IPS-15b (cell line): ENCODE data around the gene DCAF17.
"Not testable (repeated sequence)": the region's sequence is repeated elsewhere in the genome, so short reads cannot be mapped to it uniquely, and the experiment has no call there.

Experiments
- H3K27me3 ChIP-seq: one replicate; pipeline ENCODE4 v1.6.1; 2013; ENCODE audit warnings: low read length; ENCODE audit not compliant: control insufficient read depth, insufficient read depth
- H3K36me3 ChIP-seq: one replicate; pipeline ENCODE4 v1.6.1; 2013; ENCODE audit warnings: low read length; ENCODE audit not compliant: control insufficient read depth, insufficient read depth
- H3K4me1 ChIP-seq: one replicate; pipeline ENCODE4 v1.6.1; 2013; ENCODE audit warnings: mild to moderate bottlenecking, low read length; ENCODE audit not compliant: control insufficient read depth, insufficient read depth
- H3K4me3 ChIP-seq: one replicate; pipeline ENCODE4 v1.5.1; 2013; ENCODE audit warnings: low read depth, low read length
- H3K9ac ChIP-seq: one replicate; pipeline ENCODE4 v1.6.1; 2013; ENCODE audit warnings: low read depth, mild to moderate bottlenecking, low read length
- H3K9me3 ChIP-seq: one replicate; pipeline ENCODE4 v1.6.1; 2013; ENCODE audit warnings: mild to moderate bottlenecking, low read length; ENCODE audit not compliant: control insufficient read depth, insufficient read depth

DCAF17 gene

DNA sequence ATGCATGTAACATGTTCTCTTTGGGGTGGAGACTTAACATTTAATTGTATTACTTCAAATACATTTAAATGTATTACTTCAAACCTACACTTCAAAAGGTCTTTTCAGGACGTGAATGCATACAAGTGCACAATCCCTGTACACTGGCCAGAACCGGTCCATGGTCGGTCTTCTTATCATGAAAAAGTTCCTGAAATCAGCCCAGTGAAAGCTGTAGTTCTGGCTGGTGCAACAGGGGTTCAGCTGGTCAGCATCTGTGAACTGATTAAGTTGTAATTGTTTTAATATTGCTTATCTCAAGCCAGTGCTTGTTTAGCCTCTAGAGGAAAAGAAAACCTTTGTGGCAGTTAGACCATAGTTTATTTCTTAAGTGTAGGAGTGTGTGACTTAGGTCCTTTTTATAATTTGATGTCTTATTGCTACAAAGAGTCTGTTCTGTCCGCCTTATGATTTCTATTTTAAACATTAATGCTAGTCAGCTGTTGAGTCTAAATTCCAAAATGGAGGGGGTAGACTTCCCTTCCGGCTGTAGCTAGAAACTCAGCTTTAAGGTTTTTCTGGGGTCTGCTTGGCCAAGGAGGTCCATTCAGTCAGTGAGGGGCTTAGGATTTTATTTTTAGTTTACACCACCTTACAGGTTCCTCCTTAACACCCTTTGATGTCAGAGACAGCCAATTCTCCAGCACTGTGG lies 87.5 kb downstream of the DCAF17 start:
- H3K27me3 ChIP-seq, result peaks cover 19% of the 10 kb centered on the region
- H3K9ac ChIP-seq, result peak overlapping the region; percentile 85
- no peaks in the 10 kb centered on the region for H3K36me3 ChIP-seq
- no peaks in the 10 kb centered on the region for H3K9me3 ChIP-seq
- peaks cover 10% of the 10 kb centered on the region for H3K4me1 ChIP-seq
- peak overlapping the region; percentile 88 for H3K4me3 ChIP-seq

DNA sequence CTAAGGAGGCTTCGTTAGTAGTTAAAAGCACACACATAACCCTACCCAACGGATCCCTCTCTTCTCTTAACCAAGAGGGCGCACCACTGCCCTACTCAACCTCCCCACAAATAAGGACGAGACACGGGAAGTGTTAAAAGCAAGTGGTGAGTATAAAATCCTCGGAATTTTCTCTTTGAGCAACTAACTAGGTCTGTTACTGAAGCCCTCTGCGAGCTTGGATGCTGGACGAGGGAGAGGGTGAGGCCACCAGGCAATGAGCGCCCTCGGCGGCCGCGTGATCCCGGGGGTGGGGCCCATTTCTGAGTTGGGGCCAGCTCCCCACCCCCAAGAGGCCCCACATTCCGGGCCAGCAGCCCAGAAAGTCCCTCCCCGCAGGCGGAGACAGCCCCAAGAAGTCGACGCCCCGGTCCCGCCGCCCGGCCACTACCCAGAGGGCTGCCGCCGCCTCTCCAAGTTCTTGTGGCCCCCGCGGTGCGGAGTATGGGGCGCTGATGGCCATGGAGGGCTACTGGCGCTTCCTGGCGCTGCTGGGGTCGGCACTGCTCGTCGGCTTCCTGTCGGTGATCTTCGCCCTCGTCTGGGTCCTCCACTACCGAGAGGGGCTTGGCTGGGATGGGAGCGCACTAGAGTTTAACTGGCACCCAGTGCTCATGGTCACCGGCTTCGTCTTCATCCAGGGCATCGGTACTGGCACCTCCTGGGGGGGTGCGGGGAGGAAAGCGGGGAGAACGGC lies 88.2 kb downstream of the DCAF17 start, which contains the start of gene CYBRD1:
Gene CYBRD1 (plus strand): TSS at position 423 of the 736 bp plus-strand sequence. CDS start 72 bp downstream, at position 495.
- Histone ChIP-seq H3K9ac (peak within 1 kb of the TSS; percentile 85), H3K4me1 (peaks cover 10% of the 10 kb centered on the region), H3K36me3 (no peaks in the 10 kb centered on the region), H3K9me3 (no peaks in the 10 kb centered on the region), H3K4me3 (peak within 1 kb of the TSS; percentile 88), H3K27me3 (peaks cover 19% of the 10 kb centered on the region)

GRCh38 chr2:171522788-171523087 lies 88.7 kb downstream of the DCAF17 start:
- H3K27me3 ChIP-seq, result peaks cover 19% of the 10 kb centered on the region
- peak overlapping the region; percentile 88 for H3K4me3 ChIP-seq
- peak overlapping the region; percentile 85 for H3K9ac ChIP-seq
- no peaks in the 10 kb centered on the region for H3K9me3 ChIP-seq
- peaks cover 10% of the 10 kb centered on the region for H3K4me1 ChIP-seq
- H3K36me3 ChIP-seq, result no peaks in the 10 kb centered on the region

- Histone ChIP-seq H3K4me3 (peak overlapping the region; percentile 88), H3K9me3 (no peaks in the 10 kb centered on the region)
Measured at GRCh38 chr2:171523088-171524017, 89.3 kb downstream of the DCAF17 start.

GRCh38 chr2:171524018-171524401 lies 90.0 kb downstream of the DCAF17 start:
- H3K36me3 ChIP-seq, result no peaks in the 10 kb centered on the region
- peak overlapping the region; percentile 12 for H3K9ac ChIP-seq
- peak overlapping the region; percentile 88 for H3K4me3 ChIP-seq
- H3K9me3 ChIP-seq, result no peaks in the 10 kb centered on the region
- peaks cover 19% of the 10 kb centered on the region for H3K27me3 ChIP-seq
- peaks cover 10% of the 10 kb centered on the region for H3K4me1 ChIP-seq

More at GRCh38 chr2:171523088-171524017, 89.3 kb downstream of the DCAF17 start:
- H3K27me3 ChIP-seq, result peaks cover 19% of the 10 kb centered on the region
- peak overlapping the region; percentile 85 for H3K9ac ChIP-seq
- H3K36me3 ChIP-seq, result no peaks in the 10 kb centered on the region
- peaks cover 10% of the 10 kb centered on the region for H3K4me1 ChIP-seq

GRCh38 chr2:171529914-171530313 lies 95.9 kb downstream of the DCAF17 start:
- Histone ChIP-seq H3K9me3 (no peaks in the 10 kb centered on the region), H3K9ac (no peak overlapping the region), H3K4me3 (no peak overlapping the region), H3K36me3 (no peaks in the 10 kb centered on the region), H3K4me1 (no peaks in the 10 kb centered on the region), H3K27me3 (no peaks in the 10 kb centered on the region)

- Histone ChIP-seq H3K36me3 (no peaks in the 10 kb centered on the region), H3K9me3 (no peaks in the 10 kb centered on the region), H3K9ac (no peak overlapping the region), H3K4me1 (no peaks in the 10 kb centered on the region), H3K27me3 (no peaks in the 10 kb centered on the region), H3K4me3 (no peak overlapping the region)
Measured at GRCh38 chr2:171530378-171530777, 96.4 kb downstream of the DCAF17 start.

- H3K36me3 ChIP-seq, H3K4me1 ChIP-seq, H3K9ac ChIP-seq, H3K4me3 ChIP-seq, H3K9me3 ChIP-seq, H3K27me3 ChIP-seq: not testable (repeated sequence)
Measured at GRCh38 chr2:171530859-171531258, 96.8 kb downstream of the DCAF17 start.

DNA sequence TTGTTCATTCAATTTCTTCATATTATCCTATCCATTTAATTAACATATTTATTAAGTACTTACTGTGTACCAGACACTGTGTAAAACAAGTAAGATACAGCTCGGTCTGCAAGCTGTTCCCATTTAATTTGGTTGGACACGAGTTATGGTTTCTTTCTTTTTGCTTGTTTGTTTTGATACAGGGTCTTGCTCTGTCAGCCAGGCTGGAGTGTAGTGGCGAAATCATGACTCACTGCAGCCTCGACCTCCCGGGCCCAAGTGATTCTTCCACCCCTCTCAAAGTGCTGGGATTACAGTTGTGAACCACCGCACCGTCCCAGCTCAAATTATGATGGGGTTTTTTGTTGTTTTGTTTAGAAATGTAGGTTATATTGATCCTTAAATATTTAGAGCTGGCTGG lies 97.3 kb downstream of the DCAF17 start:
- Histone ChIP-seq H3K4me1 (no peaks in the 10 kb centered on the region), H3K4me3 (no peak overlapping the region), H3K9me3 (no peaks in the 10 kb centered on the region), H3K36me3 (no peaks in the 10 kb centered on the region), H3K27me3 (no peaks in the 10 kb centered on the region), H3K9ac (no peak overlapping the region)

DNA sequence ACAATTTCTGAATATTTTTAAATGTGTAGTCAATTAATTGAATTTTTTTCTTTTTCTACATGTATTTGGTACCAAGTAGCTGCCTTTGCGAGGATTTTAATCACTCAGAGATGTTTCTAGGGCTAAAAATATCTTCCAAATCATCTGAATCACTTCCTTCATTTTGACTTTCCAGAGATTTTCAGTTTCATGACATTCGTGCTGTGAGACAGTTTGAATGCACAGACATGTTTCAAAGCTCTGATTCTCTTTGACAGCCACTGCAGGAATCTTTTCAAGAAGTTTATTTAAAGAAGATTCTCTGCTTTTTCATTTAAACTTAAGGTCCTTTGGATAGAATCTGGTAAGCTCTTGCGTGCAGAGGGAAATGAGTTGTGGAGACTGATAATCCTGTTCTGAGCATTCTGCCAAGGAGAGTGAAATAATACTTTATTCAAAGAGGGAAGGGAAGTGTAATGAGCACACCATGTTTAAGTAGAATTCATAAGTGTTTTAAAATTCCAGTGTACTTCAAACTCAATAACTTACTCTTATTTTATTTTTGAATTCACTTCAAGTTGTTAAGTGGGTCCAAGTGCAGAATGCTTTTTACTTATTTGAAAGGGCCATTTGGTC lies 97.9 kb downstream of the DCAF17 start:
- Histone ChIP-seq H3K4me1 (no peaks in the 10 kb centered on the region), H3K36me3 (no peaks in the 10 kb centered on the region), H3K9ac (no peak overlapping the region), H3K9me3 (no peaks in the 10 kb centered on the region), H3K27me3 (no peaks in the 10 kb centered on the region), H3K4me3 (no peak overlapping the region)

GRCh38 chr2:171533331-171533730 lies 99.3 kb downstream of the DCAF17 start:
- H3K27me3 ChIP-seq, result no peaks in the 10 kb centered on the region
- no peaks in the 10 kb centered on the region for H3K4me1 ChIP-seq
- H3K4me3 ChIP-seq, result no peak overlapping the region
- no peaks in the 10 kb centered on the region for H3K9me3 ChIP-seq
- H3K36me3 ChIP-seq, result no peaks in the 10 kb centered on the region
- H3K9ac ChIP-seq, result no peak overlapping the region
